Measurements from ENCODE around the gene ZMIZ1.

DNA sequence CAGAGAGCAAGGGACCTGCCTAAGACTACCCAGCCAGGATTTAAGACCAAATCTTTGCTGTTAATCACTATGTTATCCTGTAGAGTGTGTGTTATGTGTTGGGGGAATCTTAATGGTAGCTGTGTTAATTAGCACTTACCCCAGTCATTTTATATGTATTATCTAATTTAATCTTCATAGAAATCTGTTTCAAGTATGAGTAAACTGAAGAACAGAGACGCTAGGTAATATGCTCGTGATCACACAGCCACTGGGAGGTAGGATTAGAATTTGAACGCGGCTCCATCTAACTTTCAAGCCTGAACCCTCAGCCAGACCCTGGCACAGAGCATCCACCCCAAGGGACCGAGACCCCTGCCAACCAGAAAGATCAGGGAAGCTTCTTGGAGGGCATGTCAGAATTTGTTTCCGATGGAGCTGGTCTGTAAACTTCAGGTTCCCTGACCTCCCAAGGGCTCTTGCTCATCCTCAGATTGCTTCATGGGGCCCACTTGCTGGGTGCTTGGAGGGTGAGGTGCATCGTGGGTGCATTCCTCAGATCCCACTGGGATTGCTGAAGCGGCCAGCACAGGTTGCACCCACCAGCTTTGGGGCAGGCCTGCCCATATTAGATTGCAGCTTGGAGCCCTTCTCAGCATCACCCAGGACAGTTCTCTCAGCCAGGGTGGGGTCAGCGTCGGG lies 105.0 kb downstream of the ZMIZ1 start:
- TF ChIP-seq EZH2 (IDR thresholded peaks at IDR 0.05; ENCODE audit: borderline replicate concordance, low read depth, low read length, poor library complexity, severe bottlenecking): no peak
- TF ChIP-seq, protein P1, sequence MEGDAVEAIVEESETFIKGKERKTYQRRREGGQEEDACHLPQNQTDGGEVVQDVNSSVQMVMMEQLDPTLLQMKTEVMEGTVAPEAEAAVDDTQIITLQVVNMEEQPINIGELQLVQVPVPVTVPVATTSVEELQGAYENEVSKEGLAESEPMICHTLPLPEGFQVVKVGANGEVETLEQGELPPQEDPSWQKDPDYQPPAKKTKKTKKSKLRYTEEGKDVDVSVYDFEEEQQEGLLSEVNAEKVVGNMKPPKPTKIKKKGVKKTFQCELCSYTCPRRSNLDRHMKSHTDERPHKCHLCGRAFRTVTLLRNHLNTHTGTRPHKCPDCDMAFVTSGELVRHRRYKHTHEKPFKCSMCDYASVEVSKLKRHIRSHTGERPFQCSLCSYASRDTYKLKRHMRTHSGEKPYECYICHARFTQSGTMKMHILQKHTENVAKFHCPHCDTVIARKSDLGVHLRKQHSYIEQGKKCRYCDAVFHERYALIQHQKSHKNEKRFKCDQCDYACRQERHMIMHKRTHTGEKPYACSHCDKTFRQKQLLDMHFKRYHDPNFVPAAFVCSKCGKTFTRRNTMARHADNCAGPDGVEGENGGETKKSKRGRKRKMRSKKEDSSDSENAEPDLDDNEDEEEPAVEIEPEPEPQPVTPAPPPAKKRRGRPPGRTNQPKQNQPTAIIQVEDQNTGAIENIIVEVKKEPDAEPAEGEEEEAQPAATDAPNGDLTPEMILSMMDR (conservative IDR thresholded peaks at IDR 0.05; ENCODE audit: low read depth, low read length): no peak
